Spleen (tissue), 11 donors: ENCODE data around the gene ZDHHC20. TPM values are rescaled to one million over a fixed set of nuclear protein-coding genes. Genes with fewer than 3 reads are reported as not detected.
A peak's percentile ranks its signal among the peaks of the same experiment; 100 is the strongest.

ENCODE experiments used
- DNase-seq: peaks from one replicate; pipeline ENCODE4 v3.0.0-alpha.2; 2020
- H3K27ac ChIP-seq, 8 donors: fragments of 200-600 bp; sonication (generic) in 7 of 8; 1 replicate in 4 of 8; 2 replicates in 4 of 8; pipeline versions ENCODE4 v1.5.0 to v1.8.0; 2016 to 2021; ENCODE audit warnings: inconsistent platforms in 4 of 8, mild to moderate bottlenecking in 4 of 8, moderate library complexity in 1 of 8
- H3K27me3 ChIP-seq, 7 donors: fragments of 200-600 bp; sonication (generic) in 6 of 7; replicated peaks in 1 of 7; 1 replicate in 4 of 7; 2 replicates in 3 of 7; pipeline versions ENCODE4 v1.5.0 to v1.8.0; 2016 to 2021; ENCODE audit warnings: inconsistent platforms in 3 of 7, mild to moderate bottlenecking in 1 of 7
- H3K36me3 ChIP-seq, 6 donors: fragments of 200-600 bp; sonication (generic) in 5 of 6; 1 replicate in 4 of 6; 2 replicates in 2 of 6; pipeline versions ENCODE4 v1.5.0 to v1.8.0; 2016 to 2021; ENCODE audit warnings: inconsistent platforms in 2 of 6
- H3K4me1 ChIP-seq, 6 donors: fragments of 200-600 bp; sonication (generic) in 5 of 6; 1 replicate in 3 of 6; 2 replicates in 3 of 6; pipeline versions ENCODE4 v1.5.0 to v1.8.0; 2016 to 2021; ENCODE audit warnings: inconsistent platforms in 3 of 6
- H3K4me3 ChIP-seq, 8 donors: fragments of 200-600 bp; sonication (generic) in 7 of 8; 1 replicate in 4 of 8; 2 replicates in 4 of 8; pipeline versions ENCODE4 v1.5.0 to v1.8.0; 2016 to 2021; ENCODE audit warnings: inconsistent platforms in 4 of 8, mild to moderate bottlenecking in 4 of 8, moderate library complexity in 2 of 8
- H3K9me3 ChIP-seq, 8 donors: fragments of 200-600 bp; sonication (generic) in 7 of 8; 1 replicate in 4 of 8; 2 replicates in 4 of 8; pipeline versions ENCODE4 v1.5.0 to v1.8.0; 2016 to 2021; ENCODE audit warnings: inconsistent platforms in 4 of 8
- POLR2A ChIP-seq, 3 donors: fragments of 450-650 bp; IDR thresholded peaks; one replicate each; pipeline ENCODE4 v1.5.1; 2017; ENCODE audit warnings: antibody characterized with exemption in 3 of 3, mild to moderate bottlenecking in 1 of 3
- POLR2AphosphoS5 ChIP-seq, 3 donors: sonication (generic); formaldehyde crosslinking; IDR thresholded peaks; one replicate each; pipeline ENCODE4 v1.5.1; 2017; ENCODE audit warnings: antibody characterized with exemption in 3 of 3
- WGBS, 5 donors: extraction: QIAGEN DNeasy Blood & Tissue Kit in 3 of 5; methylation state at CpG; one replicate each; pipeline versions ENCODE4 v1.1.5 to v1.1.7; 2013 to 2018; 5-methylcytosine and 5-hydroxymethylcytosine counted together
- intact Hi-C: fragments of 100-400 bp; cut with DNase I; formaldehyde crosslinking; loops from one replicate; pipeline ENCODE4 v1.15.0; 2023; ENCODE audit warnings: low total_unique reads
- polyA plus RNA-seq, 3 donors: library from polyadenylated mRNA; stranded (reverse); fragments of 200-250 nt; gene quantifications; one replicate each; pipeline ENCODE4 v1.2.1, GENCODE V29; 2013
- total RNA-seq, 7 donors: library from RNA; depleted of rRNA in 3 of 7; stranded (reverse); fragments of >200 nt in 3 of 7; fragmentation: NEBNext Ultra II Directional in 4 of 7; extraction: Animal tissue kit (Norgen Biotek cat#: 25700) in 4 of 7; gene quantifications; one replicate each; pipeline versions ENCODE4 v1.1.0 to v1.2.1, GENCODE V29; 2016 to 2021
- TF ChIP-seq, protein P1 (sequence below), 11 experiments: fragments of 200-600 bp in 7 of 11; fragments of 450-650 bp in 4 of 11; sonication (generic) in 4 of 11; IDR thresholded peaks in 8 of 11; conservative IDR thresholded peaks in 3 of 11; 1 replicate in 7 of 11; 2 replicates in 4 of 11; pipeline versions ENCODE4 v1.4.0 to v1.8.0; 2016 to 2021; ENCODE audit warnings: antibody characterized with exemption in 11 of 11, inconsistent platforms in 4 of 11, mild to moderate bottlenecking in 1 of 11
- donor health status: healthy with polysubstance abuse.
- donor health status: DM: no; HTN: no; CAD: no; lungs with moderate emphysema.
- donor health status: DM: no; HTN: no; CAD: no.
- donor health status: Bipolar disorder and iron deficiency.
- donor health status: healthy.
- donor health status: DM: no; HTN: no; CAD: no.
- donor health status: DM: yes; HTN: yes; CAD: no.

Gene ZDHHC20
- total and polyA plus RNA-seq, 10 donors: 15.6 to 110 (median 80.5) TPM

DNA sequence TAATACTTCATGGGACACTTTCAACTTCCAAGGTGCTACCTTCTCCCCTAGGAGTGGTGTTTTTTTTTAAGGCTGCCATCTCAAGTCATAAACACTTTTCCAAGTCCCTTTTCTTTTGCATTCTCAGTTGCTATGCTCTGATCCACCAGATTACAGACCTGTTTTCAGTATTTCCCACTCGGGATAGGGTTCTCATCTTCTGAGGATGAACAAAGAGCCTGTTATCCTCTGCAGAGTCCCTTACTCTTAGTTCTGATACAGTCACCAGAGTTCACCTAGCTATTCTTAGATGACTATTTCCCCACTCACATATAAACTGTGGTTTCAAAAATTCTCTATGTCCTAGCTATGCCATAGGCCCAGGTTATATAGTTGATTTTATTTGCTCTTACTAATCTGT is 15.9 kb downstream of the ZDHHC20 start:
- Histone ChIP-seq H3K4me1 (peaks cover 7 to 77% (median 20%) of the 10 kb centered on the region in 6 donors), H3K4me3 (no peak overlapping the region), H3K9me3 (peaks cover 0 to 7% (median 4%) of the 10 kb centered on the region in 8 donors), H3K27me3 (no peaks in the 10 kb centered on the region), H3K36me3 (no peaks in the 10 kb centered on the region), H3K27ac (peak overlapping the region in 4 of 8 donors; percentile 31 to 35 (median 34))
- TF ChIP-seq POLR2A (IDR thresholded peaks at IDR 0.05) (no peak), POLR2AphosphoS5 (IDR thresholded peaks at IDR 0.05) (no peak)
- TF ChIP-seq, protein P1, sequence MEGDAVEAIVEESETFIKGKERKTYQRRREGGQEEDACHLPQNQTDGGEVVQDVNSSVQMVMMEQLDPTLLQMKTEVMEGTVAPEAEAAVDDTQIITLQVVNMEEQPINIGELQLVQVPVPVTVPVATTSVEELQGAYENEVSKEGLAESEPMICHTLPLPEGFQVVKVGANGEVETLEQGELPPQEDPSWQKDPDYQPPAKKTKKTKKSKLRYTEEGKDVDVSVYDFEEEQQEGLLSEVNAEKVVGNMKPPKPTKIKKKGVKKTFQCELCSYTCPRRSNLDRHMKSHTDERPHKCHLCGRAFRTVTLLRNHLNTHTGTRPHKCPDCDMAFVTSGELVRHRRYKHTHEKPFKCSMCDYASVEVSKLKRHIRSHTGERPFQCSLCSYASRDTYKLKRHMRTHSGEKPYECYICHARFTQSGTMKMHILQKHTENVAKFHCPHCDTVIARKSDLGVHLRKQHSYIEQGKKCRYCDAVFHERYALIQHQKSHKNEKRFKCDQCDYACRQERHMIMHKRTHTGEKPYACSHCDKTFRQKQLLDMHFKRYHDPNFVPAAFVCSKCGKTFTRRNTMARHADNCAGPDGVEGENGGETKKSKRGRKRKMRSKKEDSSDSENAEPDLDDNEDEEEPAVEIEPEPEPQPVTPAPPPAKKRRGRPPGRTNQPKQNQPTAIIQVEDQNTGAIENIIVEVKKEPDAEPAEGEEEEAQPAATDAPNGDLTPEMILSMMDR (IDR thresholded peaks at IDR 0.05 in 8 of 11, conservative IDR thresholded peaks at IDR 0.05 in 3 of 11): no peak
- WGBS, 5 donors: 76 to 97% (median 82%) methylated on average over 1 of the region's 1 CpG
- intact Hi-C loops: no loop called here
- DNase-seq: no peak

GRCh38 chr13:21436582-21436981 is 22.5 kb downstream of the ZDHHC20 start:
- no peaks in the 10 kb centered on the region for H3K27me3 ChIP-seq
- no peak for DNase-seq
- H3K27ac ChIP-seq: peak overlapping the region; percentile 8 to 92 (median 84)
- 86 to 90% (median 87%) methylated on average over 6 of the region's 6 CpGs for WGBS, 5 donors
- H3K4me1 ChIP-seq: peaks cover 16 to 84% (median 41%) of the 10 kb centered on the region in 6 donors
- TF ChIP-seq, protein P1 (IDR thresholded peaks at IDR 0.05 in 8 of 11, conservative IDR thresholded peaks at IDR 0.05 in 3 of 11): no peak
- TF ChIP-seq POLR2AphosphoS5 (IDR thresholded peaks at IDR 0.05) (no peak), POLR2A (IDR thresholded peaks at IDR 0.05) (no peak)
- peaks cover 0 to 17% (median 13%) of the 10 kb centered on the region in 8 donors for H3K9me3 ChIP-seq
- H3K4me3 ChIP-seq: no peak overlapping the region
- intact Hi-C loops: no loop called here
- no peaks in the 10 kb centered on the region for H3K36me3 ChIP-seq

DNA sequence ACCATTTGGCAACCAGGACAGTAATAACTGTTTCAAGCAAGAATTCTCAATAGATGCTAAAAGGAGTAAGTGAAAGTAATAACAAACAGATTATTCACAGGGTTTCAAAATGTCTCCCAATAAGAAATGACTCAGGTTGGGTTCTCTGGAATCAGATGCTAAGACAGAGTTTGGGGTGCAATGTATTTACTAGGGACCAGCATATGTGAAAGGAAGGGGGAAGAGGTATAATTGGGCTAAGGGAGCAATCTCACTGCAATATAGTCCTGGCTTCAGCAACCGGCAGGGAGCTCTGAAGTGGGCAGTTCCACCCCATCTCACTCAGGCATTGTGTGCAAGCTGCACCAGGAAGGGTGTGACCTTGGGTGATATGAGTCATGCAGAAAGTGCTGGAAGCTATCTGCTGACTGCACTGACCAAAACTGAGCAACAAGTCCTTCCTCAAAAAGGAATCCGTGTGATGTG is 23.4 kb downstream of the ZDHHC20 start:
- Histone ChIP-seq H3K27ac (peak overlapping the region; percentile 17 to 92 (median 84)), H3K36me3 (peaks cover 0 to 4% (median 0%) of the 10 kb centered on the region in 6 donors), H3K4me1 (peaks cover 15 to 78% (median 37%) of the 10 kb centered on the region in 6 donors), H3K9me3 (peaks cover 0 to 24% (median 18%) of the 10 kb centered on the region in 8 donors), H3K27me3 (no peaks in the 10 kb centered on the region), H3K4me3 (peak overlapping the region in 1 of 8 donors; percentile 37)
- peak in 2 of 3 donors; percentile 68 to 89 for TF ChIP-seq POLR2AphosphoS5 (IDR thresholded peaks at IDR 0.05)
- TF ChIP-seq, protein P1 (IDR thresholded peaks at IDR 0.05 in 8 of 11, conservative IDR thresholded peaks at IDR 0.05 in 3 of 11): peak in 1 of 11 experiments; percentile 9
- no peak for TF ChIP-seq POLR2A (IDR thresholded peaks at IDR 0.05)
- peak; percentile 88 for DNase-seq
- intact Hi-C loops: no loop called here
- WGBS, 5 donors: 8 to 25% (median 18%) methylated on average over 2 of the region's 2 CpGs

- intact Hi-C loops: no loop called here
- Histone ChIP-seq H3K36me3 (peaks cover 0 to 8% (median 0%) of the 10 kb centered on the region in 6 donors), H3K4me3 (no peak overlapping the region), H3K27ac (peak overlapping the region; percentile 17 to 92 (median 84)), H3K9me3 (peaks cover 0 to 28% (median 23%) of the 10 kb centered on the region in 8 donors), H3K27me3 (no peaks in the 10 kb centered on the region), H3K4me1 (peaks cover 12 to 73% (median 34%) of the 10 kb centered on the region in 6 donors)
- TF ChIP-seq POLR2AphosphoS5 (IDR thresholded peaks at IDR 0.05) (no peak), POLR2A (IDR thresholded peaks at IDR 0.05) (no peak)
- TF ChIP-seq, protein P1 (IDR thresholded peaks at IDR 0.05 in 8 of 11, conservative IDR thresholded peaks at IDR 0.05 in 3 of 11): no peak
- DNase-seq: no peak
- WGBS, 5 donors: 85 to 93% (median 91%) methylated on average over 2 of the region's 2 CpGs
These were observed 23.9 kb downstream of the ZDHHC20 start for GRCh38 chr13:21435231-21435630.
